NT2/D1 (cell line): ENCODE measurements around the gene CEMIP.

ENCODE experiments used
- SUZ12 ChIP-seq: IDR thresholded peaks from 2 replicates; pipeline ENCODE4 v1.6.1; 2011; ENCODE audit not compliant: insufficient read length, insufficient read depth; ENCODE audit errors: extremely low read depth
- YY1 ChIP-seq: IDR thresholded peaks from 2 replicates; pipeline ENCODE4 v1.6.1; 2011; ENCODE audit not compliant: insufficient read length, insufficient read depth

DNA sequence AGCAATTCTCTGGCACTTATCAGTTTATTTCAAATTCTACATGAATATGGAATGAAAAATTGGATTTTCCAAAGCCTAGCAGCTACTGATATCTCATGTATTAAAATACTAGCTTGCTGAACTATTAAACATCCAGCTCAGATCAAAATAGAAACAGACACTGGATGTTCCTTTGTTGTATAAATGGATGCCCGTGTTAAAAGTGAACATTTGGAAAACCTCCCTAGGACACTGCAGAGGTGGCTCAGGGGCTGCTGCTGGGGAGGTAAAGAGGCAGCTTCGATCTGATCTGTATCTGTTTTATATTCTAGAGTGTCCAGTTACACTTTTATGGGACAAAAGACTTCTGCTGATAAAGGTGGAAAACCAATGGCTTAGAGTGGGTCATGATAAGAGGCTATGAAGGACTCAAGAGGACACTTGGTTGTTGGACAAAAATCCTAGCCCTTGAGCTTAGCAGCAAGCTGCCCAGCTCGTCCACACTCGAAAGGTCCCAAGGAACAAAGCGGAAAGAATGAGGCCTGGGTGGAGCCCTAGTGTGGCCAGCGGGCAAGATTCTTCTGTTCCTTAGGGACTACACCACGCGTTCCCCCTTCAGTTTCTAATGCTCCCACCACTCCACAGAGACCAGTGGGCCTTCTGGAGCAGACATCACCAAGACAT lies 200.5 kb downstream of the CEMIP start:
- no peak for TF ChIP-seq SUZ12
- no peak for TF ChIP-seq YY1
